Measurements from ENCODE around the gene NDUFC1. TPM values are rescaled to one million over a fixed set of nuclear protein-coding genes. Genes with fewer than 3 reads are reported as not detected.

The NDUFC1 gene
- total and polyA plus RNA-seq, 2 donors (not counting 3 experiments of a cell fraction or from before 2014, with no cell fraction given), result 65.2 to 78.1 TPM

GRCh38 chr4:139279760-139280620, 22.3 kb downstream of the NDUFC1 start, which contains the start of gene MGARP:
Gene MGARP, minus strand, starts transcription at chr4:139280225. Its CDS starts 67 bp downstream, at chr4:139280158.
- dilution Hi-C loops (cut with MboI; ENCODE audit: extremely low pct_ligation_motif_present, low sequenced_read_pairs) (no loop called here), intact Hi-C loops (cut with micrococcal nuclease) (loop anchor here (1.0 to 5.0 kb wide), 5 partner anchors 15 to 183 kb away; partner anchors contain the start of gene NAA15)
- Histone ChIP-seq H3K4me2 (ENCODE audit: insufficient read depth, low read length) (peak within 1 kb of the TSS; percentile 97), H3K4me3 (replicated peaks in 1 of 3; ENCODE audit: insufficient read depth in 1 of 3, low read depth in 1 of 3, low read length in 3 of 3) (peak within 1 kb of the TSS; percentile 59 to 80 (median 68)), H3K36me3 (ENCODE audit: control insufficient read depth in 2 of 2, extremely low read depth in 1 of 2, insufficient read depth in 2 of 2, low read length in 2 of 2) (no peaks in the 10 kb centered on the region), H3K9ac (replicated peaks; ENCODE audit: extremely low read depth, insufficient read depth, low read length) (peak within 1 kb of the TSS; percentile 45), H3K79me2 (ENCODE audit: control insufficient read depth, insufficient read depth, low read length) (no peaks in the 10 kb centered on the region), H2AFZ (ENCODE audit: low read depth, low read length) (peak within 1 kb of the TSS; percentile 64), H3K27ac (ENCODE audit: insufficient read depth, low read depth, low read length) (no peak within 1 kb of the TSS), H3K4me1 (ENCODE audit: control insufficient read depth, extremely low read depth, insufficient read depth, low read length) (peaks cover 26% of the 10 kb centered on the region), H3K9me1 (replicated peaks; ENCODE audit: control insufficient read depth, extremely low read depth, insufficient read depth, low read length) (no peaks in the 10 kb centered on the region), H3K9me3 (replicated peaks; ENCODE audit: control insufficient read depth, insufficient read depth, low read length) (no peaks in the 10 kb centered on the region), H3K27me3 (ENCODE audit: control insufficient read depth in 2 of 2, insufficient read depth in 2 of 2, low read length in 2 of 2) (no peaks in the 10 kb centered on the region), H4K20me1 (replicated peaks; ENCODE audit: control insufficient read depth, extremely low read depth, insufficient read depth, low read length) (no peaks in the 10 kb centered on the region)
- ChIA-PET POLR2A (no interaction called here), CTCF (interaction anchor here (1.3 to 5.0 kb wide), 3 partner anchors 17 to 249 kb away, joined by 9 to 74 read pairs (median 36); no protein-coding TSS in a partner anchor)
- peak; percentile 73 for DNase-seq (ENCODE audit: low read depth, low spot score)
- TF ChIP-seq POLR2AphosphoS5 (IDR thresholded peaks at IDR 0.05; ENCODE audit: insufficient read depth, low read depth, low read length) (peak; percentile 62), CTCF (IDR thresholded peaks at IDR 0.05; ENCODE audit: extremely low read depth in 1 of 2, insufficient read depth in 1 of 2, low read depth in 1 of 2, low read length in 2 of 2) (peak in 1 of 2 donors; percentile 2), GATA2 (IDR thresholded peaks at IDR 0.05; ENCODE audit: insufficient read depth, insufficient read length, low read depth, low read length) (no peak), POLR2A (IDR thresholded peaks at IDR 0.05; ENCODE audit: low read depth, low read length) (peak; percentile 53)
- no peak for FAIRE-seq
- no TSS peak for BruUV-seq (replicated peaks)
